ENCODE data around the gene NFS1. TPM values are rescaled to one million over a fixed set of nuclear protein-coding genes. Genes with fewer than 3 reads are reported as not detected.

The NFS1 gene
- total RNA-seq, 2 experiments from 2014 or later, result 34.6 to 35.1 TPM

GRCh38 chr20:35673884-35674283 is 25.3 kb downstream of the NFS1 start:
- no peak for ATAC-seq
- Mint-ChIP-seq H3K27ac (no peak overlapping the region), H3K9me3 (ENCODE audit: low read depth) (no peaks in the 10 kb centered on the region), H3K4me1 (no peaks in the 10 kb centered on the region), H3K36me3 (peaks cover 35% of the 10 kb centered on the region), H3K27me3 (no peaks in the 10 kb centered on the region), H3K4me3 (no peak overlapping the region)
- DNase-seq, result no peak
- CTCF ChIA-PET, result no interaction called here

GRCh38 chr20:35669681-35670080 is 29.5 kb downstream of the NFS1 start:
- Mint-ChIP-seq H3K4me1 (peaks cover 4% of the 10 kb centered on the region), H3K27ac (no peak overlapping the region), H3K36me3 (peaks cover 42% of the 10 kb centered on the region), H3K27me3 (no peaks in the 10 kb centered on the region), H3K9me3 (ENCODE audit: low read depth) (no peaks in the 10 kb centered on the region), H3K4me3 (no peak overlapping the region)
- CTCF ChIA-PET, result no interaction called here
- no peak for ATAC-seq
- peak; percentile 25 for DNase-seq

GRCh38 chr20:35669221-35669620 is 29.9 kb downstream of the NFS1 start:
- peak; percentile 32 for DNase-seq
- no peaks in the 10 kb centered on the region for H3K9me3 Mint-ChIP-seq (ENCODE audit: low read depth)
- CTCF ChIA-PET, result interaction anchor here (2.1 kb wide), 1 partner anchor 50 kb away, joined by 5 read pairs; no protein-coding TSS in a partner anchor

GRCh38 chr20:35665949-35666288 is 33.2 kb downstream of the NFS1 start:
- H3K36me3 Mint-ChIP-seq, result peaks cover 40% of the 10 kb centered on the region
- no peak for ATAC-seq
- H3K27ac Mint-ChIP-seq, result peak overlapping the region; percentile 38
- H3K9me3 Mint-ChIP-seq (ENCODE audit: low read depth), result no peaks in the 10 kb centered on the region
- H3K27me3 Mint-ChIP-seq, result no peaks in the 10 kb centered on the region
- CTCF ChIA-PET, result interaction anchor here (0.7 to 8.2 kb wide), 6 partner anchors 20 to 711 kb away, joined by 3 to 59 read pairs (median 5); partner anchors contain the start of genes NFS1 and ROMO1
- H3K4me3 Mint-ChIP-seq, result peak overlapping the region; percentile 23
- peaks cover 24% of the 10 kb centered on the region for H3K4me1 Mint-ChIP-seq
- no peak for DNase-seq

More at GRCh38 chr20:35669221-35669620, 29.9 kb downstream of the NFS1 start:
- ATAC-seq, result no peak
- no peak overlapping the region for H3K4me3 Mint-ChIP-seq
- no peaks in the 10 kb centered on the region for H3K27me3 Mint-ChIP-seq
- H3K36me3 Mint-ChIP-seq, result peaks cover 42% of the 10 kb centered on the region
- H3K27ac Mint-ChIP-seq, result no peak overlapping the region
- peaks cover 4% of the 10 kb centered on the region for H3K4me1 Mint-ChIP-seq

- Mint-ChIP-seq H3K36me3 (peaks cover 38% of the 10 kb centered on the region), H3K4me3 (peak within 1 kb of the TSS; percentile 96), H3K27ac (peak within 1 kb of the TSS; percentile 95), H3K27me3 (no peaks in the 10 kb centered on the region), H3K4me1 (peaks cover 37% of the 10 kb centered on the region), H3K9me3 (ENCODE audit: low read depth) (no peaks in the 10 kb centered on the region)
- DNase-seq (peak; percentile 97), ATAC-seq (peak; percentile 80)
- CTCF ChIA-PET, result interaction anchor here (0.6 to 8.2 kb wide), 7 partner anchors 46 to 290 kb away, joined by 3 to 59 read pairs (median 3); no protein-coding TSS in a partner anchor
These were observed 34.5 kb downstream of the NFS1 start, which contains the start of the genes CPNE1 and RBM12 for GRCh38 chr20:35664466-35665206. TSS of gene CPNE1 (minus strand) at chr20:35664900. CDS start at chr20:35632923, 31,977 bp downstream. TSS of gene RBM12 (minus strand) at chr20:35664900. CDS start at chr20:35655322, 9,578 bp downstream.

- peak; percentile 48 for ATAC-seq
- Mint-ChIP-seq H3K27ac (peak overlapping the region; percentile 95), H3K9me3 (ENCODE audit: low read depth) (no peaks in the 10 kb centered on the region), H3K4me1 (peaks cover 44% of the 10 kb centered on the region), H3K4me3 (peak overlapping the region; percentile 96), H3K27me3 (no peaks in the 10 kb centered on the region), H3K36me3 (peaks cover 35% of the 10 kb centered on the region)
- CTCF ChIA-PET, result interaction anchor here (0.6 to 8.2 kb wide), 5 partner anchors 45 to 290 kb away, joined by 3 to 59 read pairs (median 4); partner anchors contain the start of gene SCAND1
- peak; percentile 84 for DNase-seq
These were observed 35.4 kb downstream of the NFS1 start for GRCh38 chr20:35663516-35664465.

- DNase-seq, result no peak
- CTCF ChIA-PET, result interaction anchor here (1.4 to 8.2 kb wide), 3 partner anchors 43 to 291 kb away, joined by 4 to 59 read pairs (median 13); partner anchors contain the start of gene SCAND1
- H3K9me3 Mint-ChIP-seq (ENCODE audit: low read depth), result no peaks in the 10 kb centered on the region
- no peaks in the 10 kb centered on the region for H3K27me3 Mint-ChIP-seq
- H3K4me1 Mint-ChIP-seq, result peaks cover 52% of the 10 kb centered on the region
- no peak for ATAC-seq
- H3K4me3 Mint-ChIP-seq, result peak overlapping the region; percentile 96
- peaks cover 30% of the 10 kb centered on the region for H3K36me3 Mint-ChIP-seq
- peak overlapping the region; percentile 95 for H3K27ac Mint-ChIP-seq
These were observed 36.6 kb downstream of the NFS1 start for GRCh38 chr20:35662551-35662950.

- ATAC-seq (no peak), DNase-seq (no peak)
- no peaks in the 10 kb centered on the region for H3K27me3 Mint-ChIP-seq
- CTCF ChIA-PET, result interaction anchor here (0.8 to 8.2 kb wide), 3 partner anchors 10 to 61 kb away, joined by 3 to 59 read pairs (median 13); no protein-coding TSS in a partner anchor
- H3K27ac Mint-ChIP-seq, result peak overlapping the region; percentile 95
- peaks cover 37% of the 10 kb centered on the region for H3K36me3 Mint-ChIP-seq
- H3K9me3 Mint-ChIP-seq (ENCODE audit: low read depth), result no peaks in the 10 kb centered on the region
- peaks cover 59% of the 10 kb centered on the region for H3K4me1 Mint-ChIP-seq
- peak overlapping the region; percentile 96 for H3K4me3 Mint-ChIP-seq
These were observed 37.2 kb downstream of the NFS1 start for GRCh38 chr20:35661908-35662307.

- peak overlapping the region; percentile 96 for H3K4me3 Mint-ChIP-seq
- no peaks in the 10 kb centered on the region for H3K9me3 Mint-ChIP-seq (ENCODE audit: low read depth)
- peaks cover 40% of the 10 kb centered on the region for H3K36me3 Mint-ChIP-seq
- no peaks in the 10 kb centered on the region for H3K27me3 Mint-ChIP-seq
- ATAC-seq (no peak), DNase-seq (no peak)
- H3K27ac Mint-ChIP-seq, result peak overlapping the region; percentile 95
- CTCF ChIA-PET, result interaction anchor here (0.6 to 8.2 kb wide), 5 partner anchors 9 to 293 kb away, joined by 3 to 59 read pairs (median 3); partner anchors contain the start of gene SCAND1
- peaks cover 59% of the 10 kb centered on the region for H3K4me1 Mint-ChIP-seq
These were observed 38.1 kb downstream of the NFS1 start for GRCh38 chr20:35661053-35661452.

- Mint-ChIP-seq H3K27me3 (no peaks in the 10 kb centered on the region), H3K4me3 (peak overlapping the region; percentile 96), H3K9me3 (ENCODE audit: low read depth) (no peaks in the 10 kb centered on the region), H3K36me3 (peaks cover 40% of the 10 kb centered on the region), H3K4me1 (peaks cover 59% of the 10 kb centered on the region), H3K27ac (peak overlapping the region; percentile 95)
- no peak for ATAC-seq
- CTCF ChIA-PET, result interaction anchor here (0.6 to 8.2 kb wide), 4 partner anchors 41 to 293 kb away, joined by 3 to 59 read pairs (median 4); partner anchors contain the start of gene SCAND1
- no peak for DNase-seq
These were observed 38.8 kb downstream of the NFS1 start for GRCh38 chr20:35660122-35660937.

- H3K4me3 Mint-ChIP-seq, result no peak overlapping the region
- no peak for DNase-seq
- H3K36me3 Mint-ChIP-seq, result peaks cover 32% of the 10 kb centered on the region
- H3K27me3 Mint-ChIP-seq, result no peaks in the 10 kb centered on the region
- peak overlapping the region; percentile 20 for H3K27ac Mint-ChIP-seq
- no peak for ATAC-seq
- no peaks in the 10 kb centered on the region for H3K9me3 Mint-ChIP-seq (ENCODE audit: low read depth)
- peaks cover 47% of the 10 kb centered on the region for H3K4me1 Mint-ChIP-seq
- CTCF ChIA-PET, result interaction anchor here (1.3 kb wide), 1 partner anchor 85 kb away, joined by 3 read pairs; the partner anchor contains the start of gene RBM39
These were observed 41.9 kb downstream of the NFS1 start for GRCh38 chr20:35657271-35657670.

- Mint-ChIP-seq H3K4me1 (peaks cover 42% of the 10 kb centered on the region), H3K4me3 (no peak overlapping the region), H3K9me3 (ENCODE audit: low read depth) (no peaks in the 10 kb centered on the region), H3K36me3 (peaks cover 36% of the 10 kb centered on the region), H3K27ac (no peak overlapping the region), H3K27me3 (no peaks in the 10 kb centered on the region)
- CTCF ChIA-PET, result no interaction called here
- ATAC-seq (no peak), DNase-seq (no peak)
These were observed 44.7 kb downstream of the NFS1 start for GRCh38 chr20:35654415-35654814.
